HepG2 (cell line): ENCODE data around the gene SMARCD1. TPM values are rescaled to one million over a fixed set of nuclear protein-coding genes. Genes with fewer than 3 reads are reported as not detected.

Experiments
- AFF4 ChIP-seq: sonication (generic); formaldehyde crosslinking; IDR thresholded peaks from 2 replicates; pipeline ENCODE4 v1.4.0; 2020; ENCODE audit warnings: missing genetic modification reagents
- ATF6 ChIP-seq: sonication (generic); formaldehyde crosslinking; conservative IDR thresholded peaks from 2 replicates; pipeline ENCODE4 v1.4.0; 2020; ENCODE audit warnings: missing genetic modification reagents
- BCLAF1 ChIP-seq: fragments of 450-650 bp; IDR thresholded peaks from 2 replicates; pipeline ENCODE4 v1.6.1; 2017; ENCODE audit warnings: mild to moderate bottlenecking
- CENPX ChIP-seq: sonication (generic); formaldehyde crosslinking; IDR thresholded peaks from 2 replicates; pipeline ENCODE4 v1.9.0; 2021; ENCODE audit warnings: mild to moderate bottlenecking, missing genetic modification reagents, moderate library complexity
- HOXD1 ChIP-seq: sonication (generic); formaldehyde crosslinking; IDR thresholded peaks from 2 replicates; pipeline ENCODE4 v1.5.0; 2020; ENCODE audit warnings: missing genetic modification reagents
- KDM5A ChIP-seq: fragments of 200-600 bp; sonication (generic); IDR thresholded peaks from 2 replicates; pipeline ENCODE4 v1.7.0; 2018; ENCODE audit warnings: antibody characterized with exemption, mild to moderate bottlenecking, low read length, borderline replicate concordance
- MAFF ChIP-seq: IDR thresholded peaks from 2 replicates; pipeline ENCODE4 v1.6.1; 2011; ENCODE audit warnings: low read depth, low read length, improper control_type of control experiment
- NR3C1 ChIP-seq: sonication (generic); formaldehyde crosslinking; IDR thresholded peaks from 2 replicates; pipeline ENCODE4 v1.4.0; 2020; ENCODE audit warnings: missing genetic modification reagents
- PAX8 ChIP-seq: sonication (generic); formaldehyde crosslinking; IDR thresholded peaks from 2 replicates; pipeline ENCODE4 v1.8.0; 2022; ENCODE audit warnings: mild to moderate bottlenecking, missing genetic modification reagents, borderline replicate concordance
- PITX1 ChIP-seq: sonication (generic); formaldehyde crosslinking; IDR thresholded peaks from 2 replicates; pipeline ENCODE4 v1.5.1; 2020; ENCODE audit warnings: mild to moderate bottlenecking, missing genetic modification reagents
- PLRG1 ChIP-seq: fragments of 450-650 bp; conservative IDR thresholded peaks from 2 replicates; pipeline ENCODE4 v1.6.1; 2016
- REST ChIP-seq, 2 experiments: IDR thresholded peaks; 2 replicates each; pipeline ENCODE4 v1.6.1; 2011 to 2012; ENCODE audit warnings: low read length in 2 of 2, borderline replicate concordance in 1 of 2, low read depth in 1 of 2, mild to moderate bottlenecking in 1 of 2, moderate library complexity in 1 of 2
- REXO4 ChIP-seq: sonication (generic); formaldehyde crosslinking; IDR thresholded peaks from 2 replicates; pipeline ENCODE4 v1.8.0; 2022; ENCODE audit warnings: missing genetic modification reagents, mild to moderate bottlenecking, borderline replicate concordance
- SETDB1 ChIP-seq: sonication (generic); formaldehyde crosslinking; IDR thresholded peaks from 2 replicates; pipeline ENCODE4 v1.5.1; 2020; ENCODE audit warnings: missing genetic modification reagents, mild to moderate bottlenecking, borderline replicate concordance
- ZNF570 ChIP-seq: sonication (generic); formaldehyde crosslinking; IDR thresholded peaks from 2 replicates; pipeline ENCODE4 v1.4.0; 2020; ENCODE audit warnings: mild to moderate bottlenecking, missing genetic modification reagents, borderline replicate concordance
- ZSCAN22 ChIP-seq: sonication (generic); formaldehyde crosslinking; IDR thresholded peaks from 2 replicates; pipeline ENCODE4 v1.4.0; 2020; ENCODE audit warnings: mild to moderate bottlenecking, missing genetic modification reagents
- polyA plus RNA-seq, 8 experiments: library from polyadenylated mRNA; depleted of rRNA in 3 of 8; stranded (reverse) in 7 of 8; unstranded in 1 of 8; fragments of >200 nt; fragmentation: Illumina TruSeq in 4 of 8; extraction: Trizol in 4 of 8; gene quantifications; 2 replicates each; pipeline versions ENCODE4 v1.2.1 to v1.2.3, GENCODE V29; 2011 to 2016; ENCODE audit warnings: low read depth in 4 of 8, missing spikeins in 1 of 8, mixed read lengths in 1 of 8; ENCODE audit not compliant: insufficient read depth in 1 of 8
- total RNA-seq, 5 experiments: library from RNA; depleted of rRNA; stranded (reverse); fragments of >200 nt; fragmentation: Illumina TruSeq; extraction: Trizol; gene quantifications; 2 replicates each; pipeline ENCODE4 v1.2.3, GENCODE V29; 2016; ENCODE audit warnings: low read depth in 1 of 5

The SMARCD1 gene
- total and polyA plus RNA-seq, 2 of the 13 experiments (the other 11 are each of a cell fraction or from before 2014, with no cell fraction given): 51.7 to 54.6 TPM

GRCh38 chr12:50103767-50104321 is 18.7 kb downstream of the SMARCD1 start, which contains the start of gene GPD1 (continued):
- TF ChIP-seq AFF4 (no peak), CENPX (CRISPR knock-in tag) (no peak), PAX8 (CRISPR knock-in tag) (no peak), REST (IDR thresholded peaks at IDR 0.05; ENCODE audit: borderline replicate concordance in 1 of 2, low read depth in 1 of 2, low read length in 2 of 2) (no peak), PITX1 (no peak), ATF6 (CRISPR knock-in tag) (no peak), SETDB1 (no peak), HOXD1 (no peak), PLRG1 (no peak), REXO4 (no peak), KDM5A (no peak), ZSCAN22 (CRISPR knock-in tag) (no peak), ZNF570 (CRISPR knock-in tag) (no peak), MAFF (no peak), NR3C1 (CRISPR knock-in tag) (no peak), BCLAF1 (no peak)
